Astrocyte (in vitro differentiated cells and primary cell): ENCODE data around the gene GNB1. TPM values are rescaled to one million over a fixed set of nuclear protein-coding genes. Genes with fewer than 3 reads are reported as not detected.

Source experiments
- DNase-seq: peaks from one replicate; pipeline ENCODE4 v3.0.0-alpha.2; 2010; ENCODE audit warnings: low read depth
- FAIRE-seq: peaks from 2 replicates; lab custom pipeline; 2011; peaks lifted over from hg19 to GRCh38; lab: Jason Lieb, UNC
- H2AFZ ChIP-seq: 2 replicates; pipeline ENCODE4 v1.6.0; 2012; ENCODE audit warnings: low read depth, low read length, inconsistent platforms
- H3K27ac ChIP-seq: 2 replicates; pipeline ENCODE4 v1.5.1; 2011; ENCODE audit warnings: low read depth, low read length, inconsistent platforms
- H3K27me3 ChIP-seq: 2 replicates; pipeline ENCODE4 v1.6.0; 2011; ENCODE audit warnings: low read length, inconsistent platforms; ENCODE audit not compliant: insufficient read depth
- H3K36me3 ChIP-seq: 2 replicates; pipeline ENCODE4 v1.5.1; 2011; ENCODE audit warnings: low read length, inconsistent platforms; ENCODE audit not compliant: insufficient read depth
- H3K4me1 ChIP-seq: 2 replicates; pipeline ENCODE4 v1.5.1; 2011; ENCODE audit warnings: low read length, inconsistent platforms; ENCODE audit not compliant: insufficient read depth
- H3K4me2 ChIP-seq: 2 replicates; pipeline ENCODE4 v1.6.0; 2012; ENCODE audit warnings: low read length, inconsistent platforms
- H3K4me3 ChIP-seq: 2 replicates; pipeline ENCODE4 v1.5.1; 2011; ENCODE audit warnings: low read depth, mild to moderate bottlenecking, low read length, inconsistent platforms; ENCODE audit not compliant: insufficient read depth
- H3K79me2 ChIP-seq: 2 replicates; pipeline ENCODE4 v1.6.0; 2012; ENCODE audit warnings: mild to moderate bottlenecking, low read length, inconsistent platforms; ENCODE audit not compliant: insufficient read depth
- H3K9ac ChIP-seq: 2 replicates; pipeline ENCODE4 v1.6.0; 2012; ENCODE audit warnings: mild to moderate bottlenecking, low read length, inconsistent platforms
- H3K9me3 ChIP-seq: 2 replicates; pipeline ENCODE4 v1.5.1; 2012; ENCODE audit warnings: low read depth, mild to moderate bottlenecking, low read length, inconsistent platforms; ENCODE audit not compliant: insufficient read depth
- H4K20me1 ChIP-seq: 2 replicates; pipeline ENCODE4 v1.6.0; 2012; ENCODE audit warnings: low read length, inconsistent platforms; ENCODE audit not compliant: insufficient read depth
- H3K27ac Mint-ChIP-seq: one replicate; pipeline ENCODE4 v1.8.0; 2021; ENCODE audit warnings: mild to moderate bottlenecking, mixed read lengths; ENCODE audit not compliant: unreplicated experiment
- H3K27me3 Mint-ChIP-seq: one replicate; pipeline ENCODE4 v1.8.0; 2021; ENCODE audit warnings: low read depth, mixed read lengths; ENCODE audit not compliant: unreplicated experiment
- H3K36me3 Mint-ChIP-seq: one replicate; pipeline ENCODE4 v1.8.0; 2021; ENCODE audit warnings: low read depth, mixed read lengths; ENCODE audit not compliant: unreplicated experiment
- H3K4me1 Mint-ChIP-seq: one replicate; pipeline ENCODE4 v1.8.0; 2021; ENCODE audit warnings: low read depth, mixed read lengths; ENCODE audit not compliant: unreplicated experiment
- H3K4me3 Mint-ChIP-seq: one replicate; pipeline ENCODE4 v1.8.0; 2021; ENCODE audit warnings: mild to moderate bottlenecking, moderate library complexity, mixed read lengths; ENCODE audit not compliant: unreplicated experiment
- H3K9me3 Mint-ChIP-seq: one replicate; pipeline ENCODE4 v1.8.0; 2021; ENCODE audit warnings: mild to moderate bottlenecking, mixed read lengths; ENCODE audit not compliant: unreplicated experiment
- EZH2 ChIP-seq: IDR thresholded peaks from 2 replicates; pipeline ENCODE4 v1.6.1; 2012; ENCODE audit warnings: mild to moderate bottlenecking, low read length, inconsistent platforms; ENCODE audit not compliant: insufficient read depth
- total RNA-seq: library from RNA; stranded (reverse); gene quantifications from 2 replicates; pipeline ENCODE4 v1.2.1, GENCODE V29; 2021
- TF ChIP-seq, protein P1 (sequence below): IDR thresholded peaks from 2 replicates; pipeline ENCODE4 v1.5.1; 2011; ENCODE audit warnings: low read depth, mild to moderate bottlenecking, inconsistent platforms, low read length, moderate library complexity; ENCODE audit not compliant: insufficient read depth

Gene GNB1
- total RNA-seq, 1 donor from 2014 or later: 602 TPM

DNA sequence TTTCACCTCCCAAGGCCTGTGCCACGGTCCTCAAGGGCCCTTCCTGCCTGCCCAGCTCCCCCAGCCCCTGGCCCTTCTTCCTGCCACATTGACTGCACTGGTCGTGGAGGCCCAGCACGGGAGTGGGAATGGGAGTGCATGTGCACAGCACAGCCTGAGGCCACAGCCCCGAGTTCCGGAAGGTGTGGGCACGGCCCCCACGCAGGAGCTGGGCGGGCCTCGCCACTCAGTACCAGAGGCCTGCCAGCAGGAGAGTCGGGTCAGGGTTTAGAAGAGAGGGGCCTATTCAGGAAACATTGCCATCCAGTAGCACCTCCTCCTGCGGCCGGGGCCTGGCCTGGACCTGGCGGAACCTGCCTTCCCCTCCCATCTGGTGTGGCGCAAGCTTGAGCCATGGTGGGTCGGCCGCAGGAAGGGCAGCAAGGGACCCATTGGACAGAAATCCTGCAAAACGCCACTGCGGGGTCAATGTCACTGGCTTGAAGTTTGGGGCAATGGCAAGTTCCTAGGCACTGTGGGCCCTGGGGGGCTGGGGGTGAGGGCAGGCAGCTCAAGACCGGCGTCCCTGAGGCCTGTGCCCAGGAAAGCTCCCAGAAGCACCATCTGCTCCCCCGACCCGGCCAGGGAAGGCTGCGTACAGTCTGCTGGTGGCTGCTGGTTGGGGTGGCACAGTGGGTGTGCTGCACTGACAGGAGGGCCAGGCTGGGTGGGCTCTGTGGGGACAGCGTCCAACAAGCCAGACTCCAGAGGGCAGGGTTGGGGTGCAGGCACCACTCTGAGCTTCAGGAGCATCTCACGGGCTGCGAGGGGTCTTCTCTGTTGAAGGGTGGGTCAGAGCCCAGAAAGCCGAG lies 29.9 kb upstream of the GNB1 start:
- Mint-ChIP-seq H3K36me3 (no peaks in the 10 kb centered on the region), H3K27ac (no peak overlapping the region), H3K27me3 (peaks cover 22% of the 10 kb centered on the region), H3K4me3 (no peak overlapping the region), H3K4me1 (no peaks in the 10 kb centered on the region), H3K9me3 (no peaks in the 10 kb centered on the region)
- no peaks in the 10 kb centered on the region for H3K36me3 ChIP-seq
- no peaks in the 10 kb centered on the region for H4K20me1 ChIP-seq
- DNase-seq: no peak
- H3K27me3 ChIP-seq: no peaks in the 10 kb centered on the region
- FAIRE-seq: no peak
- no peaks in the 10 kb centered on the region for H3K79me2 ChIP-seq
- H3K4me3 ChIP-seq: no peak overlapping the region
- H3K4me1 ChIP-seq: peaks cover 6% of the 10 kb centered on the region
- no peaks in the 10 kb centered on the region for H3K9me3 ChIP-seq
- no peak overlapping the region for H3K27ac ChIP-seq
- H2AFZ ChIP-seq: no peak overlapping the region
- H3K4me2 ChIP-seq: no peak overlapping the region
- TF ChIP-seq EZH2: no peak
- TF ChIP-seq, protein P1, sequence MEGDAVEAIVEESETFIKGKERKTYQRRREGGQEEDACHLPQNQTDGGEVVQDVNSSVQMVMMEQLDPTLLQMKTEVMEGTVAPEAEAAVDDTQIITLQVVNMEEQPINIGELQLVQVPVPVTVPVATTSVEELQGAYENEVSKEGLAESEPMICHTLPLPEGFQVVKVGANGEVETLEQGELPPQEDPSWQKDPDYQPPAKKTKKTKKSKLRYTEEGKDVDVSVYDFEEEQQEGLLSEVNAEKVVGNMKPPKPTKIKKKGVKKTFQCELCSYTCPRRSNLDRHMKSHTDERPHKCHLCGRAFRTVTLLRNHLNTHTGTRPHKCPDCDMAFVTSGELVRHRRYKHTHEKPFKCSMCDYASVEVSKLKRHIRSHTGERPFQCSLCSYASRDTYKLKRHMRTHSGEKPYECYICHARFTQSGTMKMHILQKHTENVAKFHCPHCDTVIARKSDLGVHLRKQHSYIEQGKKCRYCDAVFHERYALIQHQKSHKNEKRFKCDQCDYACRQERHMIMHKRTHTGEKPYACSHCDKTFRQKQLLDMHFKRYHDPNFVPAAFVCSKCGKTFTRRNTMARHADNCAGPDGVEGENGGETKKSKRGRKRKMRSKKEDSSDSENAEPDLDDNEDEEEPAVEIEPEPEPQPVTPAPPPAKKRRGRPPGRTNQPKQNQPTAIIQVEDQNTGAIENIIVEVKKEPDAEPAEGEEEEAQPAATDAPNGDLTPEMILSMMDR: no peak
- no peak overlapping the region for H3K9ac ChIP-seq

DNA sequence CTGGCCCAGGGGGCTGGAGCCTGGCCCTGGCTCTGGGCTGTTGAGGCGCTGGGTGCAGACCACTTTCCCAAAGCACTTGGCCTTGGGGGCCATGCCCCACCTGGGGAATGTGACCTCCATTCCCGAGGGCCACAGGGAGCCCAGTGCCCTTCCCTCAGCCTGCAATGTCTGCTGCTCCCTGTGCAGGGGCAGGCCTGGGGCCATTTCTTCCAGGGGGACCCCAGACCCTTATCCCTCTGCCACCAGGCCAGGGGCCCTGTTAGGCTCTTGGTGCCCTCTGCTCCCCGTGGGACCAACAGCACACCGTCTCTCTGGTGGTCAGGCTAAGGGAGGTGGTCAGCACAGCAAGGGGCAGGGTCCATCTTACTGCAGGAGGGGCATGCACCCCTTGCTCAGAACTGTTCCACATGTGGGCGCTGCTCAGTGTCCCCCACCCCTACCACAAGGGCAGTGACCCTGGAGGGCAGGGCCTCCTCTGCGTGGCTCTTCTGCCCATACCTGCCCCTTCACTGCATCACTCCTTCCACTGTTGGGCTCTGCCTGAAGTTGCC lies 29.2 kb upstream of the GNB1 start:
- Histone ChIP-seq H2AFZ (peak overlapping the region; percentile 92), H3K4me2 (peak overlapping the region; percentile 84), H3K79me2 (no peaks in the 10 kb centered on the region), H3K9ac (no peak overlapping the region), H4K20me1 (no peaks in the 10 kb centered on the region), H3K27ac (no peak overlapping the region), H3K4me1 (peaks cover 6% of the 10 kb centered on the region), H3K27me3 (no peaks in the 10 kb centered on the region), H3K4me3 (no peak overlapping the region), H3K9me3 (no peaks in the 10 kb centered on the region), H3K36me3 (no peaks in the 10 kb centered on the region)
- Mint-ChIP-seq H3K36me3 (no peaks in the 10 kb centered on the region), H3K27me3 (peaks cover 23% of the 10 kb centered on the region), H3K27ac (no peak overlapping the region), H3K4me1 (no peaks in the 10 kb centered on the region), H3K9me3 (no peaks in the 10 kb centered on the region), H3K4me3 (no peak overlapping the region)
- FAIRE-seq (no peak), DNase-seq (no peak)
- TF ChIP-seq EZH2: no peak
- TF ChIP-seq, protein P1: no peak
